ENCODE data around the gene SLIT3. TPM values are rescaled to one million over a fixed set of nuclear protein-coding genes. Genes with fewer than 3 reads are reported as not detected.

Gene SLIT3
- total and polyA plus RNA-seq, 2 experiments from 2014 or later: 58.4 to 96.7 TPM

DNA sequence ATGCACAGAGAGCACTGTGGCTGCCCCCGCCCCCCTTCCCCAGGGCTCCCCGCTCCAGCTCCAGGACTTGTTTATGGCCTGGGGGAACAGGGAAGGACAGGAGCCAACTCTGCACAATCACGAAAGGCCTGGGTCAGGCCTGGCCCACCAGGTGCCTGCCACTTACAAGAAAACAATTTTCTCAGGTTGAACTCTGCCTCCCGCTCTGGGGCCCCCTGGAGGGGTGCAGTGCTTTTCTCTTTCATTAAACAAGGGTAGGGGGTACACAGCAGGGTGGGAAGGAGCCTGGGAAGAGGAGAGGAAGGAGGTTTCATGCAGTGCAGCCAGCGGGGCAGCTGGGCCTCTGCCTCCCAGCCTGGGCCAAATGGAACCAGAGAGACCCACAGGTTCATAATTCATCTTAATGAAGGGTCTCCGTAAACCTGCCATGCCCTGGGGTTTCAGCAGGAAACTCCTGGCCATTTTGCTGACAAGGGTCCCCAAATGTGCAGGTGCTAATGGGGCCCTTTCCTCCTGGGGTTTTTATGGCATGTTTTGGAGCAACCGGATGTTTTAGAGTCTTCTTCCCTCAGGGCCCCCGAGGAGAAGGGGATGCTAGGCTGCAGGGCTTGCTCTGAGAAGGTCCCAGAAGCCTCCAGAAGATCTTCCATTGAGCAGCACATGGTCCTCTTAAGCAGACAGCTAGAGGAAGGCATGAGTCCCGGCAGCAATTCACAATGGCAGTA is 219.8 kb downstream of the SLIT3 start:
- no peak for TF ChIP-seq EZH2phosphoT487 (IDR thresholded peaks at IDR 0.05; ENCODE audit: low read depth, severe bottlenecking, unreplicated experiment)
- TF ChIP-seq, protein P1, sequence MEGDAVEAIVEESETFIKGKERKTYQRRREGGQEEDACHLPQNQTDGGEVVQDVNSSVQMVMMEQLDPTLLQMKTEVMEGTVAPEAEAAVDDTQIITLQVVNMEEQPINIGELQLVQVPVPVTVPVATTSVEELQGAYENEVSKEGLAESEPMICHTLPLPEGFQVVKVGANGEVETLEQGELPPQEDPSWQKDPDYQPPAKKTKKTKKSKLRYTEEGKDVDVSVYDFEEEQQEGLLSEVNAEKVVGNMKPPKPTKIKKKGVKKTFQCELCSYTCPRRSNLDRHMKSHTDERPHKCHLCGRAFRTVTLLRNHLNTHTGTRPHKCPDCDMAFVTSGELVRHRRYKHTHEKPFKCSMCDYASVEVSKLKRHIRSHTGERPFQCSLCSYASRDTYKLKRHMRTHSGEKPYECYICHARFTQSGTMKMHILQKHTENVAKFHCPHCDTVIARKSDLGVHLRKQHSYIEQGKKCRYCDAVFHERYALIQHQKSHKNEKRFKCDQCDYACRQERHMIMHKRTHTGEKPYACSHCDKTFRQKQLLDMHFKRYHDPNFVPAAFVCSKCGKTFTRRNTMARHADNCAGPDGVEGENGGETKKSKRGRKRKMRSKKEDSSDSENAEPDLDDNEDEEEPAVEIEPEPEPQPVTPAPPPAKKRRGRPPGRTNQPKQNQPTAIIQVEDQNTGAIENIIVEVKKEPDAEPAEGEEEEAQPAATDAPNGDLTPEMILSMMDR (IDR thresholded peaks at IDR 0.05; ENCODE audit: poor library complexity): no peak
- no peak for TF ChIP-seq EZH2 (IDR thresholded peaks at IDR 0.05; ENCODE audit: borderline replicate concordance)
- H4K20me1 ChIP-seq (ENCODE audit: insufficient read depth, poor library complexity, severe bottlenecking): peaks cover 2% of the 10 kb centered on the region

DNA sequence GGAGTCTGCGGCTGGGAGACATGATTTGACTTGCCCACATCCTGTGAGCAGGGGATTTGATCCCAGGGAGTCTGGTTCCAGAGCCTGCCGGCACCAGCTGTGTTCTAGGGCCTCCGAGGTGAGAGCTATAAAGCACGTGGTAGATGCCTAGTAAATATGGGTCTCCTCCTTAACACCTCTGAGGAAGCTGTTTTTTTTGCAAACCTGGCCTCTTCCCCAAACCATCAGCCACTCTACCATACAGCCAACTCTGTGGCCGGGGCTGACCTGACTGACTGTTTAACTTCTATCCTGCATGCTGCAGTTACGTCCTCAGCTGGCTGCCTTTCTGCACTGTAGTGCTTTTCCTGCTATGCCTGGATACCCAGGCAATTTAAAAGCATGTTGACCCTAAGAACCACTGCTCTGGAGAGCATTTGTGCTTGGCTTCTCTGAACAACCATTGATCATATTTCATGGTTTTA is 220.5 kb downstream of the SLIT3 start:
- TF ChIP-seq EZH2phosphoT487 (IDR thresholded peaks at IDR 0.05; ENCODE audit: low read depth, severe bottlenecking, unreplicated experiment): no peak
- TF ChIP-seq, protein P1 (IDR thresholded peaks at IDR 0.05; ENCODE audit: poor library complexity): no peak
- TF ChIP-seq EZH2 (IDR thresholded peaks at IDR 0.05; ENCODE audit: borderline replicate concordance): no peak
- WGBS (ENCODE audit: low lambda C conversion rate, missing lambda C conversion rate): 66% methylated on average over 6 of the region's 6 CpGs
- no peaks in the 10 kb centered on the region for H3K9me3 ChIP-seq (ENCODE audit: low read depth)
- H3K4me2 ChIP-seq: no peak overlapping the region
- peaks cover 22% of the 10 kb centered on the region for H3K4me1 ChIP-seq (ENCODE audit: insufficient read depth)
- H3K79me2 ChIP-seq: peaks cover 5% of the 10 kb centered on the region
- H3K27ac ChIP-seq: no peak overlapping the region
- no peaks in the 10 kb centered on the region for H3K9me2 ChIP-seq (replicated peaks; ENCODE audit: insufficient read depth)
- no peak overlapping the region for H2AFZ ChIP-seq
- no peak overlapping the region for H3K4me3 ChIP-seq
- no peaks in the 10 kb centered on the region for H3K36me3 ChIP-seq (replicated peaks; ENCODE audit: insufficient read depth, low read depth)
- H4K20me1 ChIP-seq (ENCODE audit: insufficient read depth, poor library complexity, severe bottlenecking): peaks cover 2% of the 10 kb centered on the region
- H3K27me3 ChIP-seq: no peaks in the 10 kb centered on the region
- no peak for DNase-seq (ENCODE audit: low spot score)

More for the DNA sequence above, 219.8 kb downstream of the SLIT3 start:
- DNase-seq (ENCODE audit: low spot score): no peak
- H3K79me2 ChIP-seq: peaks cover 5% of the 10 kb centered on the region
- H3K4me2 ChIP-seq: no peak overlapping the region
- no peaks in the 10 kb centered on the region for H3K9me3 ChIP-seq (ENCODE audit: low read depth)
- no peak overlapping the region for H3K27ac ChIP-seq
- no peak overlapping the region for H2AFZ ChIP-seq
- H3K27me3 ChIP-seq: no peaks in the 10 kb centered on the region
- 75% methylated on average over 9 of the region's 9 CpGs for WGBS (ENCODE audit: low lambda C conversion rate, missing lambda C conversion rate)
- peaks cover 23% of the 10 kb centered on the region for H3K4me1 ChIP-seq (ENCODE audit: insufficient read depth)
- no peaks in the 10 kb centered on the region for H3K9me2 ChIP-seq (replicated peaks; ENCODE audit: insufficient read depth)
- no peaks in the 10 kb centered on the region for H3K36me3 ChIP-seq (replicated peaks; ENCODE audit: insufficient read depth, low read depth)
- H3K4me3 ChIP-seq: no peak overlapping the region

DNA sequence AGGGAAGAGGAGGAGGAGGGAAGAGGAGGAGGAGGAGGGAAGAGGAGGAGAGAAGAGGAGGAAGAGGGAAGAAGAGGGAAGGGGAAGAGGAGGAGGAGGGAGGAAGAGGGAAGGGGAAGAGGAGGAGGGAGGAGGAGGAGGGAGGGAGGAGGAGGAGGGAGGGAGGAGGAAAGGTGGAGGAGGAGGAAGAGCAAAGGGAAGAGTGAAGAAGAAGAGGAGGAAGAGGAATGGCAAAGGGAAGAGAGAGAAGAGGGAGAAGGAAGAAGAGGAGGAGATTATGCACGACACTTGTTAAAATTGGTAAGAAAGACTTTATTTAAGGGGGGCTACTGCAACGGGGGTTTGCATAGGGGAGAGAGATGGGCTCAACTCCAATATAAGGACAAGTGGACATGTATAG is 221.2 kb downstream of the SLIT3 start:
- Histone ChIP-seq H3K4me1 (ENCODE audit: insufficient read depth) (peaks cover 14% of the 10 kb centered on the region), H3K9me3 (ENCODE audit: low read depth) (no peaks in the 10 kb centered on the region), H4K20me1 (ENCODE audit: insufficient read depth, poor library complexity, severe bottlenecking) (peaks cover 2% of the 10 kb centered on the region), H3K36me3 (replicated peaks; ENCODE audit: insufficient read depth, low read depth) (no peaks in the 10 kb centered on the region), H3K4me3 (no peak overlapping the region), H3K79me2 (peaks cover 5% of the 10 kb centered on the region), H2AFZ (no peak overlapping the region), H3K9me2 (replicated peaks; ENCODE audit: insufficient read depth) (no peaks in the 10 kb centered on the region), H3K27me3 (no peaks in the 10 kb centered on the region), H3K27ac (no peak overlapping the region), H3K4me2 (no peak overlapping the region)
- TF ChIP-seq, protein P1 (IDR thresholded peaks at IDR 0.05; ENCODE audit: poor library complexity): no peak
- no peak for TF ChIP-seq EZH2 (IDR thresholded peaks at IDR 0.05; ENCODE audit: borderline replicate concordance)
- TF ChIP-seq EZH2phosphoT487 (IDR thresholded peaks at IDR 0.05; ENCODE audit: low read depth, severe bottlenecking, unreplicated experiment): no peak
- no peak for DNase-seq (ENCODE audit: low spot score)
- WGBS (ENCODE audit: low lambda C conversion rate, missing lambda C conversion rate): 86% methylated on average over 2 of the region's 2 CpGs
